GM12891 (cell line): ENCODE results near the gene CLDN24. TPM values are rescaled to one million over a fixed set of nuclear protein-coding genes. Genes with fewer than 3 reads are reported as not detected.

ENCODE experiments used
- DNase-seq: peaks from one replicate; pipeline ENCODE4 v3.0.0; 2011; ENCODE audit warnings: low spot score; ENCODE audit not compliant: insufficient read length
- FAIRE-seq: peaks from 2 replicates; lab custom pipeline; 2011; peaks lifted over from hg19 to GRCh38; lab: Jason Lieb, UNC
- PAX5 ChIP-seq: IDR thresholded peaks from 2 replicates; pipeline ENCODE4 v1.6.1; 2011; ENCODE audit warnings: low read length, moderate library complexity, mild to moderate bottlenecking; ENCODE audit not compliant: insufficient read depth, severe bottlenecking
- POLR2A ChIP-seq: IDR thresholded peaks from 2 replicates; pipeline ENCODE4 v1.6.1; 2011; ENCODE audit warnings: low read depth, low read length, control low read depth
- POLR2AphosphoS5 ChIP-seq: IDR thresholded peaks from 2 replicates; pipeline ENCODE4 v1.6.1; 2011; ENCODE audit warnings: low read depth, low read length, control low read depth
- POU2F2 ChIP-seq: IDR thresholded peaks from 2 replicates; pipeline ENCODE4 v1.6.1; 2011; ENCODE audit warnings: low read depth, mild to moderate bottlenecking, control low read depth, low read length, moderate library complexity
- SPI1 ChIP-seq: IDR thresholded peaks from 2 replicates; pipeline ENCODE4 v1.6.1; 2011; ENCODE audit warnings: low read depth, low read length, control low read depth
- TAF1 ChIP-seq: IDR thresholded peaks from 2 replicates; pipeline ENCODE4 v1.6.1; 2011; ENCODE audit warnings: low read depth, low read length, control low read depth
- polyA plus RNA-seq: library from polyadenylated mRNA; unstranded; fragments of >200 nt; gene quantifications from one replicate; pipeline ENCODE4 v1.2.1, GENCODE V29; 2012; ENCODE audit warnings: low read depth, missing spikeins, inconsistent platforms; ENCODE audit not compliant: missing spikeins

The CLDN24 gene
- polyA plus RNA-seq, result not detected

- no peak for DNase-seq
- TF ChIP-seq POLR2A (no peak), POLR2AphosphoS5 (no peak), TAF1 (no peak), PAX5 (no peak), SPI1 (no peak), POU2F2 (no peak)
- FAIRE-seq, result no peak
Measured at GRCh38 chr4:183322326-183322725, at the start of gene CLDN24. TSS of gene CLDN24 (minus strand) at chr4:183322426. CDS start at chr4:183322426, 0 bp downstream.

GRCh38 chr4:183370786-183371185, 48.6 kb upstream of the CLDN24 start:
- DNase-seq (no peak), FAIRE-seq (no peak)
- TF ChIP-seq POLR2AphosphoS5 (no peak), POLR2A (no peak), POU2F2 (no peak), SPI1 (no peak), TAF1 (no peak), PAX5 (no peak)

GRCh38 chr4:183369073-183369472, 46.8 kb upstream of the CLDN24 start:
- no peak for DNase-seq
- no peak for TF ChIP-seq TAF1
- FAIRE-seq, result no peak

- no peak for TF ChIP-seq TAF1
- TF ChIP-seq SPI1, result no peak
- TF ChIP-seq PAX5, result no peak
- TF ChIP-seq POU2F2, result no peak
- no peak for TF ChIP-seq POLR2AphosphoS5
- no peak for TF ChIP-seq POLR2A
- DNase-seq, result no peak
- FAIRE-seq, result no peak
Measured at GRCh38 chr4:183366206-183366835, 44.1 kb upstream of the CLDN24 start.

- TF ChIP-seq POLR2A (no peak), POLR2AphosphoS5 (no peak), POU2F2 (no peak)
- no peak for FAIRE-seq
- no peak for DNase-seq
Measured at GRCh38 chr4:183364025-183364424, 41.8 kb upstream of the CLDN24 start.

- FAIRE-seq (no peak), DNase-seq (no peak)
- TF ChIP-seq SPI1, result no peak
- TF ChIP-seq POU2F2, result no peak
- no peak for TF ChIP-seq TAF1
- TF ChIP-seq POLR2AphosphoS5, result no peak
- TF ChIP-seq PAX5, result no peak
- no peak for TF ChIP-seq POLR2A
Measured at GRCh38 chr4:183362916-183363542, 40.8 kb upstream of the CLDN24 start.

- DNase-seq, result no peak
- TF ChIP-seq POLR2A (no peak), TAF1 (no peak), POU2F2 (no peak)
Measured at GRCh38 chr4:183362036-183362435, 39.8 kb upstream of the CLDN24 start.

GRCh38 chr4:183360161-183360919, 38.1 kb upstream of the CLDN24 start:
- DNase-seq (no peak), FAIRE-seq (no peak)
- TF ChIP-seq POLR2A, result no peak
- TF ChIP-seq SPI1, result no peak
- TF ChIP-seq POU2F2, result no peak
- TF ChIP-seq PAX5, result no peak
- TF ChIP-seq TAF1, result no peak
- no peak for TF ChIP-seq POLR2AphosphoS5

More at GRCh38 chr4:183362036-183362435, 39.8 kb upstream of the CLDN24 start:
- no peak for FAIRE-seq

GRCh38 chr4:183358215-183358755, 36.1 kb upstream of the CLDN24 start:
- FAIRE-seq (no peak), DNase-seq (no peak)
- TF ChIP-seq PAX5 (no peak), POLR2A (no peak), SPI1 (no peak), POU2F2 (no peak), TAF1 (no peak), POLR2AphosphoS5 (no peak)
